ENCODE data around the gene FBXO44. TPM values are rescaled to one million over a fixed set of nuclear protein-coding genes. Genes with fewer than 3 reads are reported as not detected.
"Not testable (repeated sequence)": the region's sequence is repeated elsewhere in the genome, so short reads cannot be mapped to it uniquely, and the experiment has no call there.

FBXO44 gene
- total RNA-seq, 1 donor from 2014 or later: 19.1 TPM

DNA sequence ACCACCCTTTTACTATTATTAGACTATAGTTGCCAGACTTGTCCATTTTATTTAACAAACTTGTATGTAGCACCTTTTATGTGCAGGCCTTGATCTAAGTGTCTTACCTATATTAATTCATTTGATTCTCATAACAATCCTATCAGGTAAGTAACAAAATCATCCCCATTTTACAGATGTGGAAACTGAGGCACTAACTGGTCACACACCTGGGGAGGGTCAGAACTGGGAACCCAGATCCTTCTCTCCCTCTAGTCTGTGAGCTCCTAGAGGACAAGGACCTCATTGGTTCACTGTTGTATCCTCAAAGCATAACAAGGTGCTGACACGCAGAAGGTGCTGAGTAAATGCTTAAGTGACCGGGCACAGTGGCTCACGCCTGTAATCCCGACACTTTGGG lies 15.3 kb upstream of the FBXO44 start:
- Mint-ChIP-seq H3K4me1 (ENCODE audit: low read depth) (no peaks in the 10 kb centered on the region), H3K27ac (no peak overlapping the region), H3K4me3 (ENCODE audit: low read depth) (no peak overlapping the region), H3K36me3 (ENCODE audit: insufficient read depth) (no peaks in the 10 kb centered on the region), H3K27me3 (peaks cover 11% of the 10 kb centered on the region), H3K9me3 (ENCODE audit: low read depth) (no peaks in the 10 kb centered on the region)
- TF ChIP-seq, protein P1, sequence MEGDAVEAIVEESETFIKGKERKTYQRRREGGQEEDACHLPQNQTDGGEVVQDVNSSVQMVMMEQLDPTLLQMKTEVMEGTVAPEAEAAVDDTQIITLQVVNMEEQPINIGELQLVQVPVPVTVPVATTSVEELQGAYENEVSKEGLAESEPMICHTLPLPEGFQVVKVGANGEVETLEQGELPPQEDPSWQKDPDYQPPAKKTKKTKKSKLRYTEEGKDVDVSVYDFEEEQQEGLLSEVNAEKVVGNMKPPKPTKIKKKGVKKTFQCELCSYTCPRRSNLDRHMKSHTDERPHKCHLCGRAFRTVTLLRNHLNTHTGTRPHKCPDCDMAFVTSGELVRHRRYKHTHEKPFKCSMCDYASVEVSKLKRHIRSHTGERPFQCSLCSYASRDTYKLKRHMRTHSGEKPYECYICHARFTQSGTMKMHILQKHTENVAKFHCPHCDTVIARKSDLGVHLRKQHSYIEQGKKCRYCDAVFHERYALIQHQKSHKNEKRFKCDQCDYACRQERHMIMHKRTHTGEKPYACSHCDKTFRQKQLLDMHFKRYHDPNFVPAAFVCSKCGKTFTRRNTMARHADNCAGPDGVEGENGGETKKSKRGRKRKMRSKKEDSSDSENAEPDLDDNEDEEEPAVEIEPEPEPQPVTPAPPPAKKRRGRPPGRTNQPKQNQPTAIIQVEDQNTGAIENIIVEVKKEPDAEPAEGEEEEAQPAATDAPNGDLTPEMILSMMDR (IDR thresholded peaks at IDR 0.05; ENCODE audit: unreplicated experiment): no peak
- DNase-seq (ENCODE audit: low spot score, unreplicated experiment): no peak

DNA sequence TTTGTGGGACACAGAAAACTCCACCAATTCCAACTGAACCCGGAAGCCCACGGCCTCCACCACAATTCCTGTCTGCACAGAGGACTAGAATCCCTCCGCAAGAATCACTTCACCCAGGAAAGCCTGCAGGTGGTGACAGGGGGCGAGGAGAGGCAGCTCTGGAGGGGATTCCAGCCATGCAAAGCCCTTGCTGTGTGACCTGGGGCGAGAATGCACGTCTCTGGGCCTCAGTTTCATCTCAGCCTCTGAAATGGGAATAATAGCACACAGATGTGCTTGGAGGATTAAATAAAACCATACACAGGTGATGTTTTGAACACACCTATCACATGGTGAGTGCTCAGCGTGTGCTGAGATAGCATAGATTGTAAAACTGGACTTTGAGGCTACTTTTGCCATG lies 14.6 kb upstream of the FBXO44 start:
- Mint-ChIP-seq H3K36me3 (ENCODE audit: insufficient read depth) (no peaks in the 10 kb centered on the region), H3K27ac (no peak overlapping the region), H3K4me3 (ENCODE audit: low read depth) (no peak overlapping the region), H3K4me1 (ENCODE audit: low read depth) (no peaks in the 10 kb centered on the region), H3K9me3 (ENCODE audit: low read depth) (no peaks in the 10 kb centered on the region), H3K27me3 (peaks cover 11% of the 10 kb centered on the region)
- TF ChIP-seq, protein P1 (IDR thresholded peaks at IDR 0.05; ENCODE audit: unreplicated experiment): no peak
- DNase-seq (ENCODE audit: low spot score, unreplicated experiment): no peak

DNA sequence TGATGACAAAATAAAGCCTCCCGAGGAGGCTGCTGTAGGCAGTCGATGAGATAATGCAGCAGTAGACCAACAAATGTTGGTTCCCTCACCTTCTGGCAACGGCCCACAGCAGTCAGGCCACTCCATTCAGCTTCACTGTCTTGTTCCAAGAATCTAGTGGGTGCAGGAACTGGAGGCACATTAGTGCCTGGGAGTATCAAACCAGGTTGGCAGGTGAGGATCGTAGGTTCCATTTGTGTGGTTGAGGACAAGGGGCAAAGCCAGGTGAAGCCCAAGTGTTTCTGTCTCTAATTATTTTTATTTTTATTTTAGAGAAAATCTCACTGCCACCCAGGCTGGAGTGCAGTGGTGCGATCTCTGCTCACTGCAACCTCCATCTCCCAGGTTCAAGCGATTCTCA lies 13.7 kb upstream of the FBXO44 start:
- Mint-ChIP-seq H3K27ac (no peak overlapping the region), H3K27me3 (peaks cover 8% of the 10 kb centered on the region), H3K4me1 (ENCODE audit: low read depth) (no peaks in the 10 kb centered on the region), H3K36me3 (ENCODE audit: insufficient read depth) (no peaks in the 10 kb centered on the region), H3K4me3 (ENCODE audit: low read depth) (no peak overlapping the region), H3K9me3 (ENCODE audit: low read depth) (no peaks in the 10 kb centered on the region)
- TF ChIP-seq, protein P1 (IDR thresholded peaks at IDR 0.05; ENCODE audit: unreplicated experiment): no peak
- DNase-seq (ENCODE audit: low spot score, unreplicated experiment): no peak

DNA sequence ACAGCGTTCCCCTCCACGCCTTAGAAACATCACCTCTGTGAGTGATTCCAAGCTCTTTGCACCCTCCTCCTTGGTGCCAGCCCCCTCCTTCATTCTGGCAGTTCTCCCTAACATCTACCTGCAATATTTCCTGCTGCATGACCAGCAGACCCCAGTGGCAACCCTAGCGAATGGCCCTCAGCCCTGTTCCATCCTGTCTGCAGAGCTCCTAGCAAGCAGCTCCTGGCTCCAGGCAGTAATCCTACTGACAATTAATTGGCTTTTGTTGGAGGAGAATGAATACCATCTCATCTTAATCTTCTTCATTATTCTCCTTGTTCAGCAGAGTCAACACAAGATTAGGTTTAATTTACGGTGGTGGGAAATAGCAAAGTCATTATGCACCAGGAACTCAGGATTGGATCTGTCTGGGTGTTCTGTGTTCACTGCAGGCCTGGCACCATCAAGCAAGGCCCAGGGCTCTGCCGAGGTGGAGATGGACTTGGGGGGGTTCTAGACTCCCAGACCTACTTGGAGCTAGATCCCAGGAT lies 12.8 kb upstream of the FBXO44 start:
- no peak for DNase-seq (ENCODE audit: low spot score, unreplicated experiment)

DNA sequence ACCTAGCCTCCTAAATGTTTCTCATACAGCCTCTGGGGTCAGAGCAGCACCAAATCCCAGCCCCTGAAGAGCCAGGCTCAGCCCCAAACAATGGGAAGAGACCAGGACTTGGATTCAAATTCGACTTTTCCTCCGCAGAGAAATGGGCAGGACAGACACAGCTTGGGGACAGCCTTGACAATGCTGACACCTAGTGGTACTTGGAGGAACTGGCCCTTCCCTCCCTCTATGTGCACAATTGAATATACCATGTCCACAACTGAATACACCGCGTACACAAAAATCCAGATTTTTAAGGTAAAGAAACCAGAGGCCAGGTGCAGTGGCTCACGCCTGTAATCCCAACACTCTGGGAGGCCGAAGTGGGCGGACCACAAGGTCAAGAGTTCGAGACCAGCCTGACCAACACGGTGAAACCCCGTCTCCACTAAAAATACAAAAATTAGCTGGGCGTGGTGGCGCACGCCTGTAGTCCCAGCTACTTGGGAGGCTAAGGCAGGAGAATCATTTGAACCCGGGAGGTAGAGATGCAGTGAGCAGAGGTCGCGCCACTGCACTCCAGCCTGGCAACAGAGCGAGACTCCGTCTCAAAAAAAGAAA lies 12.2 kb upstream of the FBXO44 start:
- not testable (repeated sequence) for H3K27ac Mint-ChIP-seq; H3K36me3 Mint-ChIP-seq (ENCODE audit: insufficient read depth); H3K4me3 Mint-ChIP-seq (ENCODE audit: low read depth); H3K4me1 Mint-ChIP-seq (ENCODE audit: low read depth); H3K9me3 Mint-ChIP-seq (ENCODE audit: low read depth)
- DNase-seq (ENCODE audit: low spot score, unreplicated experiment): peak; percentile 58
- TF ChIP-seq, protein P1 (IDR thresholded peaks at IDR 0.05; ENCODE audit: unreplicated experiment): peak; percentile 94
- H3K27me3 Mint-ChIP-seq: peaks cover 15% of the 10 kb centered on the region

More for the DNA sequence above, 12.8 kb upstream of the FBXO44 start:
- TF ChIP-seq, protein P1 (IDR thresholded peaks at IDR 0.05; ENCODE audit: unreplicated experiment): no peak
- H3K27ac Mint-ChIP-seq: no peak overlapping the region
- H3K36me3 Mint-ChIP-seq (ENCODE audit: insufficient read depth): no peaks in the 10 kb centered on the region
- H3K4me3 Mint-ChIP-seq (ENCODE audit: low read depth): no peak overlapping the region
- no peaks in the 10 kb centered on the region for H3K9me3 Mint-ChIP-seq (ENCODE audit: low read depth)
- peaks cover 13% of the 10 kb centered on the region for H3K27me3 Mint-ChIP-seq
- H3K4me1 Mint-ChIP-seq (ENCODE audit: low read depth): no peaks in the 10 kb centered on the region
